Measurements from ENCODE around the gene ZMYND11.

Gene ZMYND11

GRCh38 chr10:135132-135600 lies at the start of gene ZMYND11:
Gene ZMYND11 (plus strand): TSS chr10:135455. CDS start chr10:180013, 44,558 bp downstream.
- DNase-seq (ENCODE audit: low read depth in 2 of 2) = peak; percentile 51 to 53

GRCh38 chr10:86031-86430 lies 49.2 kb upstream of the ZMYND11 start:
- DNase-seq (ENCODE audit: low read depth in 2 of 2) = no peak

- no peak for DNase-seq (ENCODE audit: low read depth in 2 of 2)
These were observed 47.8 kb upstream of the ZMYND11 start for GRCh38 chr10:87177-88080.

GRCh38 chr10:88253-88652 lies 47.0 kb upstream of the ZMYND11 start:
- DNase-seq (ENCODE audit: low read depth in 2 of 2) = no peak

- no peak for DNase-seq (ENCODE audit: low read depth in 2 of 2)
These were observed 46.0 kb upstream of the ZMYND11 start for GRCh38 chr10:89248-89647.

DNA sequence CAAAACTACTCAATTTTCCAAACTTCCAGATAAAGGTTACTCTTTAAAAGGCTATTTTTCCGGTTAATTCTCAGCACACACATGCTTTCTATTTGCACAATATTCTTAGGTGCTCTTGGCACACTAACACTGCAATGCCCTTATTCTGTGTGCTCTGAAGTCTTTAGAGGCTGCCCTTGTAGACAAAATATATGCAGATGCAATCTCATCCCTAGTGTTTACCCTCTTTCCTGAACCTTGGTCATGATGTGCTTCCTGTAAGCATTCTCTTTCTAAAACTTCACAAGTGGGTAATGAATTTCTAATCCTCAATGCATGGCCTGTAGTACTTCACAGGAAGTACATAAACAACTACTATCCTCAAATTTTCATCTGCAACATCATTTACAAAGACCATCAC lies 45.1 kb upstream of the ZMYND11 start:
- no peak for DNase-seq (ENCODE audit: low read depth in 2 of 2)

GRCh38 chr10:91313-91712 lies 43.9 kb upstream of the ZMYND11 start:
- DNase-seq (ENCODE audit: low read depth in 2 of 2) = no peak

DNA sequence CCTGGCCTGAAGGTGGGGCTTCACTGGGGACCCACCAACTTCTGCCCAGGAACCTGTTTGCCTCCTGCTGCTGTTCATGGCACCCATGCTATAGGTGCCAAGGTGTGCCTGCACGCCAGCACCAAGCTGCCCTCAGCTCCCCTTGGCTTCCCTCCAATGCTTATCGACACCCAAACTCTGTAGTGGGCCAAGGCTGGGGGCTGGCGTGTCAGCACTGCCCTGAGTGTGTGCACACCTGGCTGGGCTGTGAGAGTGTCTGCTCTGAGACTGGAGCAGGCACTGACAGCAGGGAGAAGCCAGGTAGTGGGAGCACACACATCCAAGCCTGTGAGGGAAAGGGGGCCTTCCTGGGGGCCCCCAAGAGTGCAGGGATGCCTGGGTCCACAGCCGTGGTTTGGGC lies 43.1 kb upstream of the ZMYND11 start:
- no peak for DNase-seq (ENCODE audit: low read depth in 2 of 2)

- DNase-seq (ENCODE audit: low read depth in 2 of 2) = no peak
These were observed 42.4 kb upstream of the ZMYND11 start for GRCh38 chr10:92846-93245.

DNA sequence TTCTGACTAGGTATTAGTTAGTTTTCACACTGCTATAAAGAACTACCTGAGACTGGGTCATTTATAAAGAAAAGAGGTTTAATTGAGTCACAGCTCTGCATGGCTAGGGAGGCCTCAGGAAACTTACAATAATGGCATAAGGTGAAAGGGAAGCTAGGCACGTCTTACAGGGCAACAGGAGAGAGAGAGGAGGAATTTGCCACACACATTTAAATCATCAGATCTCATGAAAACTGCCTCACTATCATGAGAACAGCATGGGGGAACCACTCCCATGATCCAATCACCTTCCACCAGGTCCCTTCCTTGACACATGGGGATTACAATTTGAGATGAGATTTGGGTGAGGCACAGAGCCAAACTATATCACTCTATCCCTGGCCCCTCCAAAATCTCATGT lies 40.6 kb upstream of the ZMYND11 start:
- no peak for DNase-seq (ENCODE audit: low read depth in 2 of 2)

- no peak for DNase-seq (ENCODE audit: low read depth in 2 of 2)
These were observed 39.7 kb upstream of the ZMYND11 start for GRCh38 chr10:95356-96115.

- DNase-seq (ENCODE audit: low read depth in 2 of 2) = no peak
These were observed 38.8 kb upstream of the ZMYND11 start for GRCh38 chr10:96466-96865.

DNA sequence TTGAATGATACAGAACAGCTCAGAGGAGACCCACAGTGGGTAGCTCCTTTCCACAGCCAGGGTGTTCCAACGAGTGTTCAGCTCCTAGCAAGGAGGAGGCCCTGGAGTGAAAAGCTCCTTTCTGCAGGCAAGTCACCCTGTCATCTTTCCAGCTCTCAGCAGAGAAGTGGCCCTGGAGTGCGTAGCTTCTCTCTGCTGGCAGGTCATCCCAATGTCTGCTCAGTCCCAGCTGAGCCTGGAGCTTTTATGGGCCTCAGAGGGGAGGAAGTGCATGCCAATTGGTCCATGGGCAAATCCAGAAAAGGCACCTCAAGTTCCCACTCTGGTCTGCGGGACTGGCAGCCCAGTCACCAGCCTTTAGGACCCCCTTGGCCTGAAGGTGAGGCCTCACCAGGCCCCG lies 30.8 kb upstream of the ZMYND11 start:
- DNase-seq (ENCODE audit: low read depth in 2 of 2) = no peak

- DNase-seq (ENCODE audit: low read depth in 2 of 2) = no peak
These were observed 30.2 kb upstream of the ZMYND11 start for GRCh38 chr10:104862-105565.

DNA sequence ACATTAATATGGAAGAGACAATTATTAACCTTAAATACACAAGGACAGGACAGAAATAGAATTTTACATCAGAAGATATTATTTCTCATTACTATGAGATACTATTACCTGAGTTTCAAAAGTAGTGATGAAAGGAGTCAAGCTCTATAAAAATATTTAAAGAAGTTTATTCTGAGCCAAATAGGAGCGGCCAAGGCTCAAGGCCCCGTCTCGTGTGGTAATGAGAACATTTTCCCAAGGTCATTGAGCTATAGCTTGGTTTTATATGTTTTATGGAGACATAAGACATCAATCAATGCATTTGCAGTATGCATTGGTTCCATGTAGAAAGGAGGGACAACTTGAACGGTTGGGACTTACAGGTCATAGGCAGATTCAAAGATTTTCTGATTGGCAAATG lies 29.4 kb upstream of the ZMYND11 start:
- DNase-seq (ENCODE audit: low read depth in 2 of 2) = no peak

DNA sequence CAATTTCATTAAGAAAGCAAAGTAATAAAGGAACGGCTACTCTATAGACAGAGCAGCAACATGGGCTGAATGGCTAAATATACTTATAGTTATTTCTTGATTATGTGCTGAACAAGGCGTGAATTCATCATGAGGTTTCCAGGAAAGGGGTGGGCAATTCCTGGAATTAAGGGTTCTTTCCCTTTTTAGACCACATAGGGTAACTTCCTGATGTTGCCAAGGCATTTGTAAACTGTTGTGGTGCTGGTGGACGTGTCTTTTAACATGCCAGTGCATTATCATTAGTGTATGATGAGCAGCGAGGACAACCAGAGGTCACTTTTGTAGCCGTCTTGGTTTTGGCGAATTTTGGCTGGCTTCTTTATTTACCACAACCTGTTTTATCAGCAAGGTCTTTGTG lies 28.5 kb upstream of the ZMYND11 start:
- DNase-seq (ENCODE audit: low read depth in 2 of 2) = no peak

- no peak for DNase-seq (ENCODE audit: low read depth in 2 of 2)
These were observed 23.0 kb upstream of the ZMYND11 start for GRCh38 chr10:112246-112645.

DNA sequence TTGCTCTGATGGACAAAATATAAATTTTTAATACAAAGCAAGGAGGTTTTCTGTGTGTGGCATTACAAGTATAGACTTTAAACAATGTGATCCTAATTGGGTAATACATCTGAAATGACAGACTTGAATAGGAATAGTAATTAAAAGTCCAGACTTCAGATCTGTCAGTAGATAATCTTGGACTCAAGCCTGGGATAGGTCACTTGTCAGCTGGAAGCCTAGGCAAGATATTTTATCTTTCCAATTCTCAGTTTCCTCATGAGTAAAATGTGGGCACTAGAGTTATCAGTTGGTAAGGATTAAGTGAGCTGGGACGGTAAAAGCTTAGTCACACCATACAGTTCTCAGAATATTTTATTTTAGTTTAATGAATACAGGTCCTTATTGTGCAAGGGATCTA lies 10.4 kb upstream of the ZMYND11 start:
- DNase-seq (ENCODE audit: low read depth in 2 of 2) = no peak

DNA sequence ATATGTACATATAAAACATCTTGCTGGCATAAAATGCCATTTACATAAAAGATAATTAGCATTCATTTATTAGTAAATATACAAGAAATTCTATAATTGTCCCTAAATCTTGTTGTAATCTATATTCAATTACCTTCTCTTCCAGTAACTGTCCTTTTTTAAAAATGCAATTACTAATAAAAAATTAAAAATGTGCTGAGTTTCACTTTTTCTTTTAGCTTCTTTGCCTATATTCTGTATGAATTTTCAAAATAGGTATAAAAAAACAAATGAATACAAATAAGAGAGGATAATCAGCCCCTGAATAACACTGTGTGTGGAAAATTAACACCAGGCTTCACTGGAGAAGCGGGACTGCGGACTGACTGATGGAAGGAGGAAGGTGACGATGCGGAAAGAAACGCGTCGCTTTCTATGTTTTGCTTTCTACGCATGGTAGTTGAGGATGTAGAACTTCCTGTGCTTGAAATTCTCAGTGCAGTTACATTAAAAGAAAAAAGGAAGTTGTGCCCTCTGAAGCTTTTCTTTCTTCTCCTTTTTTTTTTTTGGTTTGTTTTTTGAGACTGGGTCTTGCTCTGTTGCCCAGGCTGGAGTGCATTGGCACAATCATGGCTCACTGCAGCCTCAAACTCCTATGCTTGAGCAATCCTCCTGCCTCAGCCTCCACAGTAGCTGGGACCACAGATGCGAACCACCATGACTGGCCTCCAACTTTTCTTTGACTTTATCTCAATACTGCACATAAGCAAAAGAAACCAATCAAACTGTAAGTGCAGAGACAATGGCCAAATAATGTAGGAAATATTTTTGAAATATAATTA lies 7.4 kb upstream of the ZMYND11 start:
- no peak for DNase-seq (ENCODE audit: low read depth in 2 of 2)

DNA sequence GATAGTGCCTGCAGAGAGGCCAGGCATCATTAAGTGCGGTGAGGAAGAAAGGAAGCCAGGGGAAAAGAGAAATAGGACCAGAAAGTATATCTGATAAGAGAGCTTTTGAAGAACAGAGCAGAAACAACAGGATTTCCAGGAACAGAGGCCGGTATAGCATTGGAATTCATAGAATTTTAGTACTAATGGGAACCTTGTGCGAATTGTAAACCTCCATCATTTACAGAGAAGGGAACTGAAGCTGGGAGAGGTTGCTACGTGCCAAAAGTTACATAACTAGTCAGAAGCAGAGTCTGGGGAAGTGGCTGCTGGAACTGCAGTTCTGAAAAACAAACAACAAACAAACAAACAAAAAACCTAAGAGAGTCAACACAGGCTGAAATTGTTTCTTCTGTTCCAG lies 5.4 kb upstream of the ZMYND11 start:
- DNase-seq (ENCODE audit: low read depth in 2 of 2) = no peak

Data from stimulated activated CD8-positive, alpha-beta memory T cell treated with anti-CD3 and anti-CD28 coated beads, Interleukin-7, amount 100 ng/mL, for 1 hour (primary cell).